Endothelial cell of umbilical vein (primary cell): ENCODE measurements around the gene MIEF1. TPM values are rescaled to one million over a fixed set of nuclear protein-coding genes. Genes with fewer than 3 reads are reported as not detected.

Experiments
- BruUV-seq: library from RNA; stranded (reverse); fragments of 400-500 nt; replicated peaks from 2 replicates; lab custom pipeline; 2021; lab: Mats Ljungman, UMichigan
- CTCF ChIA-PET: fragments of 300-600, 350-600 bp; sonication (Branson Sonifier 250); formaldehyde crosslinking; loops from one replicate; lab custom pipeline; 2021; ENCODE audit warnings: antibody characterized with exemption, inconsistent platforms; lab: Charles Lee
- POLR2A ChIA-PET: fragments of 300-600, 350-600 bp; sonication (Branson Sonifier 250); formaldehyde crosslinking; loops from one replicate; lab custom pipeline; 2021; ENCODE audit warnings: antibody characterized with exemption, inconsistent platforms; lab: Charles Lee
- DNase-seq: peaks from one replicate; pipeline ENCODE4 v3.0.0-alpha.2; 2011; ENCODE audit warnings: low read depth, low spot score
- FAIRE-seq: peaks from 2 replicates; lab custom pipeline; 2011; peaks lifted over from hg19 to GRCh38; lab: Jason Lieb, UNC
- H2AFZ ChIP-seq: 2 replicates; pipeline ENCODE4 v1.6.0; 2012; ENCODE audit warnings: low read depth, low read length, control low read depth, inconsistent platforms
- H3K27ac ChIP-seq: 2 replicates; pipeline ENCODE4 v1.5.1; 2011; ENCODE audit warnings: low read depth, mild to moderate bottlenecking, control low read depth, low read length, moderate library complexity; ENCODE audit not compliant: insufficient read depth
- H3K27me3 ChIP-seq, 2 experiments: 2 replicates each; pipeline versions ENCODE4 v1.6.0 to v1.6.1; 2011; ENCODE audit warnings: low read length in 2 of 2, mixed read lengths in 1 of 2; ENCODE audit not compliant: control insufficient read depth in 2 of 2, insufficient read depth in 2 of 2
- H3K36me3 ChIP-seq, 2 experiments: 2 replicates in 1 of 2; 3 replicates in 1 of 2; pipeline ENCODE4 v1.5.1; 2011; ENCODE audit warnings: low read length in 2 of 2, mild to moderate bottlenecking in 1 of 2, moderate library complexity in 1 of 2; ENCODE audit not compliant: control insufficient read depth in 2 of 2, insufficient read depth in 2 of 2; ENCODE audit errors: extremely low read depth in 1 of 2
- H3K4me1 ChIP-seq: 3 replicates; pipeline ENCODE4 v1.5.1; 2011; ENCODE audit warnings: mild to moderate bottlenecking, low read length; ENCODE audit not compliant: control insufficient read depth, insufficient read depth; ENCODE audit errors: extremely low read depth
- H3K4me2 ChIP-seq: 2 replicates; pipeline ENCODE4 v1.6.1; 2011; ENCODE audit warnings: low read length, control low read depth, mixed read lengths; ENCODE audit not compliant: insufficient read depth
- H3K4me3 ChIP-seq, 3 experiments: fragments of 200-600 bp in 1 of 3; sonication (generic), shearing (Covaris generic) in 1 of 3; replicated peaks in 1 of 3; 2 replicates each; pipeline ENCODE4 v1.5.1; 2011 to 2016; ENCODE audit warnings: control low read depth in 3 of 3, low read length in 3 of 3, mild to moderate bottlenecking in 2 of 3, inconsistent platforms in 1 of 3, low read depth in 1 of 3, moderate library complexity in 1 of 3; ENCODE audit not compliant: insufficient read depth in 1 of 3
- H3K79me2 ChIP-seq: 2 replicates; pipeline ENCODE4 v1.6.0; 2012; ENCODE audit warnings: low read length, inconsistent platforms; ENCODE audit not compliant: control insufficient read depth, insufficient read depth
- H3K9ac ChIP-seq: replicated peaks from 2 replicates; pipeline ENCODE3; 2011; ENCODE audit warnings: low read length, control low read depth; ENCODE audit not compliant: insufficient read depth; ENCODE audit errors: extremely low read depth
- H3K9me1 ChIP-seq: replicated peaks from 3 replicates; pipeline ENCODE4 v1.6.0; 2011; ENCODE audit warnings: mild to moderate bottlenecking, low read length; ENCODE audit not compliant: control insufficient read depth, insufficient read depth; ENCODE audit errors: extremely low read depth
- H3K9me3 ChIP-seq: replicated peaks from 2 replicates; pipeline ENCODE4 v1.5.1; 2012; ENCODE audit warnings: low read length, inconsistent platforms; ENCODE audit not compliant: control insufficient read depth, insufficient read depth
- H4K20me1 ChIP-seq: replicated peaks from 2 replicates; pipeline ENCODE3; 2011; ENCODE audit warnings: mild to moderate bottlenecking, low read length; ENCODE audit not compliant: control insufficient read depth, insufficient read depth; ENCODE audit errors: extremely low read depth
- EZH2 ChIP-seq: IDR thresholded peaks from 2 replicates; pipeline ENCODE4 v1.6.1; 2012; ENCODE audit warnings: borderline replicate concordance, low read depth, mild to moderate bottlenecking, moderate library complexity, low read length, inconsistent platforms; ENCODE audit not compliant: severe bottlenecking
- FOS ChIP-seq: IDR thresholded peaks from 2 replicates; pipeline ENCODE4 v1.6.1; 2011; ENCODE audit warnings: mild to moderate bottlenecking, low read length, moderate library complexity, borderline replicate concordance; ENCODE audit not compliant: insufficient read depth
- GATA2 ChIP-seq: IDR thresholded peaks from 2 replicates; pipeline ENCODE4 v1.7.0; 2011; ENCODE audit warnings: low read depth, mild to moderate bottlenecking, moderate library complexity, mixed read lengths, low read length; ENCODE audit not compliant: insufficient read length, insufficient read depth
- JUN ChIP-seq: IDR thresholded peaks from 2 replicates; pipeline ENCODE4 v1.6.1; 2011; ENCODE audit warnings: borderline replicate concordance, low read depth; ENCODE audit not compliant: insufficient read length, insufficient read depth
- MAX ChIP-seq: IDR thresholded peaks from 2 replicates; pipeline ENCODE4 v1.6.1; 2011; ENCODE audit not compliant: insufficient read depth, insufficient read length
- MYC ChIP-seq: IDR thresholded peaks from one replicate; pipeline ENCODE4 v1.6.1; 2011; ENCODE audit warnings: mild to moderate bottlenecking, low read depth, low read length
- POLR2A ChIP-seq: IDR thresholded peaks from 2 replicates; pipeline ENCODE4 v1.6.1; 2012; ENCODE audit warnings: low read depth, mild to moderate bottlenecking, control low read depth, low read length
- POLR2AphosphoS5 ChIP-seq: IDR thresholded peaks from 2 replicates; pipeline ENCODE4 v1.6.1; 2012; ENCODE audit warnings: low read depth, mild to moderate bottlenecking, control low read depth, low read length, moderate library complexity; ENCODE audit not compliant: insufficient read depth
- dilution Hi-C: fragments of 300-500 bp; cut with MboI; formaldehyde crosslinking; loops from one replicate; pipeline ENCODE4 v1.15.0; 2019; ENCODE audit warnings: low sequenced_read_pairs; ENCODE audit not compliant: extremely low pct_ligation_motif_present
- intact Hi-C: fragments of 100-400 bp; cut with micrococcal nuclease; formaldehyde crosslinking; loops from one replicate; pipeline ENCODE4 v1.10.0; 2022
- polyA plus RNA-seq, 4 experiments: library from polyadenylated mRNA; depleted of rRNA in 3 of 4; stranded (reverse) in 3 of 4; unstranded in 1 of 4; fragments of >200 nt; gene quantifications; 2 replicates each; pipeline versions ENCODE4 v1.2.1 to v1.2.3, GENCODE V29; 2011 to 2012; ENCODE audit warnings: missing spikeins in 1 of 4
- total RNA-seq: library from RNA; stranded (reverse); gene quantifications from 2 replicates; pipeline ENCODE4 v1.2.3, GENCODE V29; 2021
- TF ChIP-seq, protein P1 (sequence below), 2 donors: IDR thresholded peaks; 1 replicate in 1 of 2; 2 replicates in 1 of 2; pipeline ENCODE4 v1.5.1; 2011; ENCODE audit warnings: low read length in 2 of 2, mild to moderate bottlenecking in 2 of 2, moderate library complexity in 2 of 2, control low read depth in 1 of 2, inconsistent platforms in 1 of 2, low read depth in 1 of 2; ENCODE audit not compliant: insufficient read depth in 1 of 2; ENCODE audit errors: extremely low read depth in 1 of 2

MIEF1 gene
- total and polyA plus RNA-seq, 2 donors (not counting 3 experiments of a cell fraction or from before 2014, with no cell fraction given), result 14.2 to 31.1 TPM

- no peak for FAIRE-seq
- Histone ChIP-seq H3K4me1 (peaks cover 3% of the 10 kb centered on the region), H2AFZ (no peak overlapping the region), H4K20me1 (no peaks in the 10 kb centered on the region), H3K9me1 (no peaks in the 10 kb centered on the region), H3K9ac (no peak overlapping the region), H3K27ac (no peak overlapping the region), H3K9me3 (no peaks in the 10 kb centered on the region), H3K27me3 (no peaks in the 10 kb centered on the region), H3K36me3 (no peaks in the 10 kb centered on the region), H3K79me2 (no peaks in the 10 kb centered on the region), H3K4me2 (no peak overlapping the region), H3K4me3 (no peak overlapping the region)
- dilution Hi-C loops, result no loop called here
- no TSS peak for BruUV-seq
- DNase-seq, result no peak
- ChIA-PET CTCF (interaction anchor here (0.8 to 1.0 kb wide), 3 partner anchors 9 to 39 kb away, joined by 3 read pairs; no protein-coding TSS in a partner anchor), POLR2A (no interaction called here)
- intact Hi-C loops, result no loop called here
- no peak for TF ChIP-seq FOS
- no peak for TF ChIP-seq GATA2
- TF ChIP-seq EZH2, result no peak
- no peak for TF ChIP-seq MAX
- no peak for TF ChIP-seq POLR2A
Measured at GRCh38 chr22:39475902-39476301, 26.2 kb upstream of the MIEF1 start.

DNA sequence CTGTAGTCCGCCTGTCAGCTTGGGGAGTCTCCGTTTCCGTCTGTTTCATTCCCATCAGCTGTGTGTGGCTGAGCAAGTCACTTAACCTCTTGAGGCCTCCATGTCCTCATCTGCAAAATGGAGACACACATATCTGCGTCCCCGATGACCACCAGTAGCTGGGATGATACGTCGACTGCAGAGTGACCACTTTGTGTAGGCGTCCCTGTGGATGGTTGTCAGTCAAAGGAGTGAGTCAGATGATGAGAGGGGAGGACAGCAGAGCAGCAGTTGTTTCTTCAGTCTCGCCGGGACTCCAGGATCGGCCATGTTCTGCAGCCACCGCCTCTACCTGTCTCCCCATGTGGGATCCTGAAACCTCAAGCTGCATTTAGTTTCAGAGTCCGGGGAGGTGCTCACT is 25.4 kb upstream of the MIEF1 start:
- H3K27me3 ChIP-seq, result no peaks in the 10 kb centered on the region
- H3K79me2 ChIP-seq, result no peaks in the 10 kb centered on the region
- dilution Hi-C loops, result no loop called here
- ChIA-PET POLR2A (no interaction called here), CTCF (interaction anchor here (0.9 to 1.0 kb wide), 2 partner anchors 20 to 40 kb away, joined by 3 read pairs; no protein-coding TSS in a partner anchor)
- no peaks in the 10 kb centered on the region for H4K20me1 ChIP-seq
- H3K27ac ChIP-seq, result no peak overlapping the region
- no peak overlapping the region for H3K4me2 ChIP-seq
- TF ChIP-seq, protein P1, sequence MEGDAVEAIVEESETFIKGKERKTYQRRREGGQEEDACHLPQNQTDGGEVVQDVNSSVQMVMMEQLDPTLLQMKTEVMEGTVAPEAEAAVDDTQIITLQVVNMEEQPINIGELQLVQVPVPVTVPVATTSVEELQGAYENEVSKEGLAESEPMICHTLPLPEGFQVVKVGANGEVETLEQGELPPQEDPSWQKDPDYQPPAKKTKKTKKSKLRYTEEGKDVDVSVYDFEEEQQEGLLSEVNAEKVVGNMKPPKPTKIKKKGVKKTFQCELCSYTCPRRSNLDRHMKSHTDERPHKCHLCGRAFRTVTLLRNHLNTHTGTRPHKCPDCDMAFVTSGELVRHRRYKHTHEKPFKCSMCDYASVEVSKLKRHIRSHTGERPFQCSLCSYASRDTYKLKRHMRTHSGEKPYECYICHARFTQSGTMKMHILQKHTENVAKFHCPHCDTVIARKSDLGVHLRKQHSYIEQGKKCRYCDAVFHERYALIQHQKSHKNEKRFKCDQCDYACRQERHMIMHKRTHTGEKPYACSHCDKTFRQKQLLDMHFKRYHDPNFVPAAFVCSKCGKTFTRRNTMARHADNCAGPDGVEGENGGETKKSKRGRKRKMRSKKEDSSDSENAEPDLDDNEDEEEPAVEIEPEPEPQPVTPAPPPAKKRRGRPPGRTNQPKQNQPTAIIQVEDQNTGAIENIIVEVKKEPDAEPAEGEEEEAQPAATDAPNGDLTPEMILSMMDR (IDR thresholded peaks at IDR 0.05; ENCODE audit: extremely low read depth in 1 of 2, insufficient read depth in 1 of 2, low read depth in 1 of 2, low read length in 2 of 2), result no peak
- TF ChIP-seq POLR2A (no peak), MAX (no peak), GATA2 (no peak), POLR2AphosphoS5 (no peak), EZH2 (no peak), MYC (no peak), JUN (no peak), FOS (no peak)
- H3K9ac ChIP-seq, result no peak overlapping the region
- H3K36me3 ChIP-seq, result no peaks in the 10 kb centered on the region
- H3K9me3 ChIP-seq, result no peaks in the 10 kb centered on the region
- H3K4me1 ChIP-seq, result peaks cover 2% of the 10 kb centered on the region
- H2AFZ ChIP-seq, result no peak overlapping the region
- no peak for FAIRE-seq
- no peaks in the 10 kb centered on the region for H3K9me1 ChIP-seq
- DNase-seq, result no peak
- intact Hi-C loops, result no loop called here
- H3K4me3 ChIP-seq, result no peak overlapping the region
- BruUV-seq, result no TSS peak
